Thyroid gland (tissue), 4 donors: Measurements from ENCODE around the gene IQSEC1. TPM values are rescaled to one million over a fixed set of nuclear protein-coding genes. Genes with fewer than 3 reads are reported as not detected.

ENCODE experiments used
- DNase-seq, 2 donors: peaks; one replicate each; pipeline ENCODE4 v3.0.0-alpha.2; 2019
- H3K27ac ChIP-seq, 3 donors: fragments of 200-600 bp; sonication (generic); 1 replicate in 2 of 3; 2 replicates in 1 of 3; pipeline ENCODE4 v1.5.1; 2016 to 2019; ENCODE audit warnings: mild to moderate bottlenecking in 1 of 3, moderate library complexity in 1 of 3
- H3K27me3 ChIP-seq: fragments of 200-600 bp; sonication (generic); one replicate; pipeline ENCODE4 v1.5.1; 2019
- H3K36me3 ChIP-seq, 2 donors: fragments of 200-600 bp; sonication (generic); one replicate each; pipeline ENCODE4 v1.5.1; 2016 to 2019
- H3K4me1 ChIP-seq, 2 donors: fragments of 200-600 bp; sonication (generic); one replicate each; pipeline ENCODE4 v1.5.1; 2017 to 2019
- H3K4me3 ChIP-seq, 3 donors: fragments of 200-600 bp; sonication (generic); replicated peaks in 1 of 3; 1 replicate in 2 of 3; 2 replicates in 1 of 3; pipeline ENCODE4 v1.5.1; 2016; ENCODE audit warnings: mild to moderate bottlenecking in 1 of 3
- H3K9me3 ChIP-seq: fragments of 200-600 bp; sonication (generic); one replicate; pipeline ENCODE4 v1.5.1; 2017
- CTCF ChIP-seq, 6 experiments: fragments of 200-600 bp in 3 of 6; fragments of 450-650 bp in 3 of 6; sonication (generic) in 3 of 6; IDR thresholded peaks; one replicate each; pipeline ENCODE4 v1.5.1; 2016 to 2019; ENCODE audit warnings: antibody characterized with exemption in 6 of 6, mild to moderate bottlenecking in 2 of 6, inconsistent platforms in 1 of 6, moderate library complexity in 1 of 6
- POLR2A ChIP-seq, 2 donors: fragments of 450-650 bp; IDR thresholded peaks; one replicate each; pipeline ENCODE4 v1.6.1; 2017; ENCODE audit warnings: antibody characterized with exemption in 2 of 2, mild to moderate bottlenecking in 2 of 2, moderate library complexity in 1 of 2
- WGBS, 2 donors: methylation state at CpG; one replicate each; pipeline ENCODE4 v1.1.5; 2017; 5-methylcytosine and 5-hydroxymethylcytosine counted together
- intact Hi-C: fragments of 100-400 bp; cut with DNase I; formaldehyde crosslinking; loops from one replicate; pipeline ENCODE4 v1.15.1; 2023
- total RNA-seq, 4 donors: library from RNA; depleted of rRNA; stranded (reverse); fragments of >200 nt; gene quantifications; one replicate each; pipeline ENCODE4 v1.2.3, GENCODE V29; 2016

The IQSEC1 gene
- total RNA-seq, 4 donors from 2014 or later = 37.1 to 48.3 (median 38.9) TPM

DNA sequence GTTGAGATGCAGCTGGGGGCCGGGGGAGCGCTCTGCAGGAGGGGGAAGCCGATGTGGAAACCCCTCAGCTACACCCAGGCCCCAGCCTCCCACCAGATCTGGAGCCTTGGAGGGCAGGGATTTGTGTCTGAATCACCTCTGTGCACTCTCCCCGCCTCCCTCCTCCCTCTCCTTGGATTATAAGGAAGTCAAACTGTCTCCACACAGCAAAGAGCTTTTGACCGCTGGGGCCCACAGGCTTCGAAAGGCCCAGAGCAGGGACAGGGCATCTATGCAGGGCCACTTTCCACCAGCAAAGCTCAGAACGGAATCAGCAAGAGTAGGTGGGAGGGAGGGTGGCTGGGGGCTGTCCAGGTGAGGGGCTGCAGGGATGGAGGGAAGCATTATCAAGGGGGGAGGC, 68.9 kb downstream of the IQSEC1 start:
- no peak for DNase-seq
- TF ChIP-seq CTCF (IDR thresholded peaks at IDR 0.05) = no peak
- no peak for TF ChIP-seq POLR2A (IDR thresholded peaks at IDR 0.05)
- intact Hi-C loops = no loop called here
- H3K9me3 ChIP-seq = no peaks in the 10 kb centered on the region
- peaks cover 0 to 7% of the 10 kb centered on the region in 2 donors for H3K4me1 ChIP-seq
- no peak overlapping the region for H3K4me3 ChIP-seq
- no peaks in the 10 kb centered on the region for H3K27me3 ChIP-seq
- 82 to 85% methylated on average over 7 of the region's 7 CpGs for WGBS, 2 donors
- H3K27ac ChIP-seq = no peak overlapping the region
- H3K36me3 ChIP-seq = no peaks in the 10 kb centered on the region

DNA sequence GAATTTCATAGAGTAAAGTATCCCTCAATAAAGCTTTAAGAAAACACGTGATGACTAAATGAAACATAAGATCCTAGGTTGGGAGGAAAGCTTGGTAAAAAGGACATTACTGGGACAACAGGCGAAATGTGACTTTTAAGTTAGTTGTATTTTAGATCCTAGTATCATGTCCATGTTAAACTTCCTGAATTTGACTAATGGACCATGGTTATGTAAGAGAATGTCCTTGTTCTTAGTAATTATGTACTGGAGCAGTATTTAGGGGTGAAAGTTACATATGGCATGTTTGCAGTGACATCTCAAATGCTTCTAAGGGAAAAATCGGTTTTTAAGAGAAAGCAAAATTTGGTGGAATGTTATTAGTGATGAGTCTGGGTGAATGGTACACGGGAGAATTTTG, 69.6 kb downstream of the IQSEC1 start:
- H3K9me3 ChIP-seq = no peaks in the 10 kb centered on the region
- intact Hi-C loops = no loop called here
- DNase-seq = no peak
- H3K27me3 ChIP-seq = no peaks in the 10 kb centered on the region
- H3K27ac ChIP-seq = no peak overlapping the region
- WGBS, 2 donors = 79 to 80% methylated on average over 4 of the region's 4 CpGs
- no peaks in the 10 kb centered on the region for H3K36me3 ChIP-seq
- TF ChIP-seq POLR2A (IDR thresholded peaks at IDR 0.05) (no peak), CTCF (IDR thresholded peaks at IDR 0.05) (no peak)
- H3K4me3 ChIP-seq = no peak overlapping the region
- peaks cover 0 to under 1% of the 10 kb centered on the region in 2 donors for H3K4me1 ChIP-seq

DNA sequence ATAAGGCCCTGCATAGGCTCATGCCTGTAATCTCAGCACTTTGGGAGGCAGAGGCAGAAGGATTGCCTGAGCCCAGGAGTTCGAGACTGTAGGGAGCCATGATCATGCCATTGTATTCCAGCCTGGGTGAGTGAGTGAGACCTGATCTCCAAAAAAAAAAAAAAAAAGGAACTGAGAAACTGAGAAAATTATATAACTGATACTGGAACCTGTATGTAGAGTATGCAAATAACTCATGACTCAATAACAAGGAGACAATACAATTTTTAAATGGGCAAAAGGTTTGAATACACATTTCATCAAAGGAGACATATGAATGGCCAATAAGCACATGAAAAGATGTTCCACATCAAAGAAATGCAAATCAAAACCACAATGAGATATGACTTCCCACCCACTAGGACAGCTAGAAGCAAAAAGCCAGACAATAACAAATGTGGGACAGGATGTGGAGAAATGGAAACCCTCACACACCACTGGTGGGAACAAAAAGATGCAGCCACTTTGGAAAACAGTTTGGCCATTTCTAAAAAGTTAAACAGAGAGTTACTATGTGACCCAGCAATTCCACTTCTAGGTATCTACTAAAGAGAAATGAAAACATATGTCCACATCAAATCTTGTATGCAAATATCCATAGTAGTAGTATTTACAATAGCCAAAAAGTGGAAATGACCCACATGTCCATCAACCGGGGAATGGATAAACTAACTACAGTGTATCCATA, 70.7 kb downstream of the IQSEC1 start:
- WGBS, 2 donors = 90% methylated on average over 2 of the region's 2 CpGs
- H3K4me3 ChIP-seq = no peak overlapping the region
- H3K9me3 ChIP-seq = no peaks in the 10 kb centered on the region
- TF ChIP-seq POLR2A (IDR thresholded peaks at IDR 0.05) = no peak
- no peak for TF ChIP-seq CTCF (IDR thresholded peaks at IDR 0.05)
- H3K27me3 ChIP-seq = no peaks in the 10 kb centered on the region
- intact Hi-C loops = no loop called here
- DNase-seq = no peak
- H3K36me3 ChIP-seq = no peaks in the 10 kb centered on the region
- H3K4me1 ChIP-seq = no peaks in the 10 kb centered on the region
- no peak overlapping the region for H3K27ac ChIP-seq

- peak; percentile 53 to 61 for DNase-seq
- Histone ChIP-seq H3K27ac (peak overlapping the region in 1 of 3 donors; percentile 70), H3K4me3 (no peak overlapping the region), H3K4me1 (peaks cover 0 to 4% of the 10 kb centered on the region in 2 donors), H3K27me3 (no peaks in the 10 kb centered on the region), H3K9me3 (no peaks in the 10 kb centered on the region), H3K36me3 (no peaks in the 10 kb centered on the region)
- intact Hi-C loops = no loop called here
- WGBS, 2 donors = 69 to 70% methylated on average over 14 of the region's 14 CpGs
- TF ChIP-seq CTCF (IDR thresholded peaks at IDR 0.05) (no peak), POLR2A (IDR thresholded peaks at IDR 0.05) (no peak)
These were observed 73.8 kb downstream of the IQSEC1 start for GRCh38 chr3:12999147-13000140.
